IPS-15b (cell line): ENCODE results near the gene GPR62.
"Not testable (repeated sequence)": the region's sequence is repeated elsewhere in the genome, so short reads cannot be mapped to it uniquely, and the experiment has no call there.

Experiments
- H3K27me3 ChIP-seq: one replicate; pipeline ENCODE4 v1.6.1; 2013; ENCODE audit warnings: low read length; ENCODE audit not compliant: control insufficient read depth, insufficient read depth
- H3K36me3 ChIP-seq: one replicate; pipeline ENCODE4 v1.6.1; 2013; ENCODE audit warnings: low read length; ENCODE audit not compliant: control insufficient read depth, insufficient read depth
- H3K4me1 ChIP-seq: one replicate; pipeline ENCODE4 v1.6.1; 2013; ENCODE audit warnings: mild to moderate bottlenecking, low read length; ENCODE audit not compliant: control insufficient read depth, insufficient read depth
- H3K4me3 ChIP-seq: one replicate; pipeline ENCODE4 v1.5.1; 2013; ENCODE audit warnings: low read depth, low read length
- H3K9ac ChIP-seq: one replicate; pipeline ENCODE4 v1.6.1; 2013; ENCODE audit warnings: low read depth, mild to moderate bottlenecking, low read length
- H3K9me3 ChIP-seq: one replicate; pipeline ENCODE4 v1.6.1; 2013; ENCODE audit warnings: mild to moderate bottlenecking, low read length; ENCODE audit not compliant: control insufficient read depth, insufficient read depth

The GPR62 gene

GRCh38 chr3:51955175-51955892, at the start of gene GPR62:
TSS of gene GPR62 (plus strand) at chr3:51955381. CDS start at chr3:51955653, 272 bp downstream.
- H3K9ac ChIP-seq: no peak within 1 kb of the TSS
- H3K4me1 ChIP-seq: peaks cover 4% of the 10 kb centered on the region
- peaks cover 47% of the 10 kb centered on the region for H3K27me3 ChIP-seq
- H3K4me3 ChIP-seq: peak within 1 kb of the TSS; percentile 55
- H3K9me3 ChIP-seq: no peaks in the 10 kb centered on the region
- peaks cover 2% of the 10 kb centered on the region for H3K36me3 ChIP-seq

GRCh38 chr3:51908026-51908425, 47.2 kb upstream of the GPR62 start:
- H3K4me1 ChIP-seq: no peaks in the 10 kb centered on the region
- no peak overlapping the region for H3K9ac ChIP-seq
- no peak overlapping the region for H3K4me3 ChIP-seq
- no peaks in the 10 kb centered on the region for H3K36me3 ChIP-seq
- H3K9me3 ChIP-seq: no peaks in the 10 kb centered on the region
- no peaks in the 10 kb centered on the region for H3K27me3 ChIP-seq

GRCh38 chr3:51916418-51916817, 38.8 kb upstream of the GPR62 start:
- no peak overlapping the region for H3K4me3 ChIP-seq
- H3K9me3 ChIP-seq: no peaks in the 10 kb centered on the region
- H3K36me3 ChIP-seq: no peaks in the 10 kb centered on the region
- no peak overlapping the region for H3K9ac ChIP-seq
- no peaks in the 10 kb centered on the region for H3K4me1 ChIP-seq
- H3K27me3 ChIP-seq: no peaks in the 10 kb centered on the region

GRCh38 chr3:51921081-51921578, 34.1 kb upstream of the GPR62 start:
- H3K9ac ChIP-seq: no peak overlapping the region
- H3K36me3 ChIP-seq: no peaks in the 10 kb centered on the region
- H3K9me3 ChIP-seq: no peaks in the 10 kb centered on the region
- no peaks in the 10 kb centered on the region for H3K4me1 ChIP-seq
- H3K27me3 ChIP-seq: no peaks in the 10 kb centered on the region
- H3K4me3 ChIP-seq: no peak overlapping the region

GRCh38 chr3:51927061-51927977, 27.9 kb upstream of the GPR62 start:
- Histone ChIP-seq H3K4me3 (no peak overlapping the region), H3K36me3 (no peaks in the 10 kb centered on the region)

GRCh38 chr3:51928438-51928837, 26.7 kb upstream of the GPR62 start:
- no peak overlapping the region for H3K4me3 ChIP-seq
- H3K27me3 ChIP-seq: no peaks in the 10 kb centered on the region
- H3K9me3 ChIP-seq: no peaks in the 10 kb centered on the region
- H3K36me3 ChIP-seq: peaks cover 7% of the 10 kb centered on the region
- H3K9ac ChIP-seq: no peak overlapping the region
- H3K4me1 ChIP-seq: no peaks in the 10 kb centered on the region

More at GRCh38 chr3:51927061-51927977, 27.9 kb upstream of the GPR62 start:
- H3K4me1 ChIP-seq: no peaks in the 10 kb centered on the region
- no peaks in the 10 kb centered on the region for H3K27me3 ChIP-seq
- H3K9ac ChIP-seq: no peak overlapping the region
- no peaks in the 10 kb centered on the region for H3K9me3 ChIP-seq

- H3K36me3 ChIP-seq: peaks cover 13% of the 10 kb centered on the region
- not testable (repeated sequence) for H3K4me1 ChIP-seq, H3K27me3 ChIP-seq, H3K9ac ChIP-seq, H3K9me3 ChIP-seq, H3K4me3 ChIP-seq
Measured at GRCh38 chr3:51928981-51929380, 26.2 kb upstream of the GPR62 start.

GRCh38 chr3:51929420-51930003, 25.7 kb upstream of the GPR62 start:
- no peak overlapping the region for H3K9ac ChIP-seq
- H3K4me3 ChIP-seq: no peak overlapping the region
- no peaks in the 10 kb centered on the region for H3K9me3 ChIP-seq
- H3K4me1 ChIP-seq: no peaks in the 10 kb centered on the region
- H3K36me3 ChIP-seq: peaks cover 18% of the 10 kb centered on the region
- H3K27me3 ChIP-seq: no peaks in the 10 kb centered on the region

- H3K9ac ChIP-seq: no peak overlapping the region
- no peaks in the 10 kb centered on the region for H3K27me3 ChIP-seq
- peaks cover 27% of the 10 kb centered on the region for H3K36me3 ChIP-seq
- no peak overlapping the region for H3K4me3 ChIP-seq
- H3K9me3 ChIP-seq: no peaks in the 10 kb centered on the region
- no peaks in the 10 kb centered on the region for H3K4me1 ChIP-seq
Measured at GRCh38 chr3:51930439-51930838, 24.7 kb upstream of the GPR62 start.

- Histone ChIP-seq H3K9ac (no peak overlapping the region), H3K36me3 (peaks cover 38% of the 10 kb centered on the region), H3K27me3 (no peaks in the 10 kb centered on the region), H3K9me3 (no peaks in the 10 kb centered on the region), H3K4me3 (no peak overlapping the region), H3K4me1 (no peaks in the 10 kb centered on the region)
Measured at GRCh38 chr3:51931756-51932155, 23.4 kb upstream of the GPR62 start.

- Histone ChIP-seq H3K9me3 (no peaks in the 10 kb centered on the region), H3K27me3 (no peaks in the 10 kb centered on the region), H3K9ac (no peak overlapping the region), H3K36me3 (peaks cover 48% of the 10 kb centered on the region), H3K4me3 (no peak overlapping the region), H3K4me1 (no peaks in the 10 kb centered on the region)
Measured at GRCh38 chr3:51932471-51933370, 22.5 kb upstream of the GPR62 start.
